ENCODE results near the gene DGKI.
A peak's percentile ranks its signal among the peaks of the same experiment; 100 is the strongest.

GRCh38 chr7:137454246-137454724, 392.5 kb downstream of the DGKI start:
- TF ChIP-seq CTCF (IDR thresholded peaks at IDR 0.05), result peak; percentile 29 to 47
- TF ChIP-seq POLR2AphosphoS5 (IDR thresholded peaks at IDR 0.05), result no peak

Measured in suprapubic skin (tissue), 3 donors.